Smooth muscle cell of the brain vasculature (primary cell): ENCODE data around the gene GNL3.
A peak's percentile ranks its signal among the peaks of the same experiment; 100 is the strongest.
"Not testable (repeated sequence)": the region's sequence is repeated elsewhere in the genome, so short reads cannot be mapped to it uniquely, and the experiment has no call there.

Experiments
- DNase-seq: peaks from one replicate; pipeline ENCODE4 v3.0.0-alpha.2; 2012; ENCODE audit warnings: low read depth, low spot score

The GNL3 gene

GRCh38 chr3:52721002-52721729 is 35.3 kb downstream of the GNL3 start:
- no peak for DNase-seq

DNA sequence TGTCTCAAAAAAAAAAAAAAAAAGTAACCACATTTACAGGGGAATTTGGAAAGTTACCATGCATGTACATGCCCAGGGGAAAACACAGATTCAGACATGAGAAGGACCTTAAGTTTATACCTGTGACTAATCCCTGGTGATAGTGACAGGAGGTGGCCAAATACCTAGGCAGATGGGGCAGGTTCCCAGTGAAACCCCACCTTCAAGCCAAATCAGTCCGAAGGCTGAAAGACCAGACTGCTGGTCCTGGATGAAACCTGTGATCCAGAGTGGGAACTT is 35.8 kb downstream of the GNL3 start:
- DNase-seq, result no peak

- DNase-seq, result no peak
Observed at GRCh38 chr3:52722491-52722890, 36.7 kb downstream of the GNL3 start.

- no peak for DNase-seq
Observed at GRCh38 chr3:52723935-52724334, 38.1 kb downstream of the GNL3 start.

GRCh38 chr3:52724511-52724910 is 38.7 kb downstream of the GNL3 start:
- DNase-seq, result no peak

- DNase-seq, result not testable (repeated sequence)
Observed at GRCh38 chr3:52728753-52729152, 42.9 kb downstream of the GNL3 start.

DNA sequence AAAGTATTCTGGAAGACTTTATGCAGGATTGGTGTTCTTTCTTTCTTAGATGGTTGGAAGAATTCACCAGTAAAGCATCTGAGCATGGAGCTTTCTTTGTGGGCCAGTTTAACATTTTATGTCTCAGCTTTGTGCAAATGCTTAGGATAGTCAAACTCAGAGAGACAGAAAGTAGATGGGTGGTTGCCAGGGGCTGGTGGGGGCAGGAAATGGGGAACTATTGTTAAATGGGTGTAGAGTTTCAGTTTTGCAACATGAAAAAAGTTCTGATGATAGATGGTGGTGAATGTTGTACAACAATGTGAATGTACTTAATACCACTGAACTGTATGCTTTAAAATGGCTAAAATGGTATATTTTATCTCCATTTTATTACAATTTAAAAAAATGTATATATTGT is 44.8 kb downstream of the GNL3 start:
- DNase-seq, result no peak

GRCh38 chr3:52731590-52731989 is 45.8 kb downstream of the GNL3 start:
- DNase-seq, result no peak

- no peak for DNase-seq
Observed at GRCh38 chr3:52733256-52733891, 47.5 kb downstream of the GNL3 start.

- no peak for DNase-seq
Observed at GRCh38 chr3:52739730-52740129, 53.9 kb downstream of the GNL3 start.

DNA sequence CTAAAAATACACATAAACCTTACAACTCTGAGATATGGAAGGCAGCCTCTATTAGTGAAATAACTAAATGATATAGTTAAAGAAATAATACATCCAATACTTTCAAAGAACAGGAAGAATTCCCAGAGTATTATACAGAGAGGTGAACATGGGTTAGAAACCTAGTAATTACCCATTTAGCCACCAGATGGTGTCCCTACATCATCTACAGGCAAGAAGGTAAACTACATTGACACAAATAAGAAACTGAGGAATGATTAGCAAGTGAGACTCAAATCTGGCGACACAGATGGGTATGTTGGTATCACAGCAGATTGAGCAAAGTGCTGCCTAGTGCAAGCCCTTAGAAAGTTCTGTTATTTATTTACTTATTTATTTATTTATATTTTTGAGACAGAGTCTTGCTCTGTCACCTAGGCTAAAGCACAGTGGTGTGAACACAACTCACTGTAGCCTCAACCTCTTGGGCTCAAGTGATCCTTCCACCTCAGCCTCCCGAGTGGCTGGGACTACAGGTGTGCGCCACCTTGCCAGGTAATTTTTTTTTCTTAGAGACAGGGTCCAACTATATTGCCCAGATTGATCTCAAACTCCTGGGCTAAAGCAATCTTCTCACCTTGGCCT is 56.7 kb downstream of the GNL3 start:
- DNase-seq, result peak; percentile 9

- DNase-seq, result no peak
Observed at GRCh38 chr3:52743152-52743551, 57.3 kb downstream of the GNL3 start.

- no peak for DNase-seq
Observed at GRCh38 chr3:52743721-52744120, 57.9 kb downstream of the GNL3 start.
